CD4-positive, alpha-beta T cell (primary cell): ENCODE measurements around the gene ABHD4. TPM values are rescaled to one million over a fixed set of nuclear protein-coding genes. Genes with fewer than 3 reads are reported as not detected.

Experiments used
- ATAC-seq: fragments of 200-7000 bp; cut with Tn5 transposase; one replicate; pipeline ENCODE4 v1.10.0; 2022; ENCODE audit warnings: mild to moderate bottlenecking; ENCODE audit not compliant: poor library complexity
- CTCF ChIA-PET: fragments of 350-600 bp; sonication (Branson Sonifier 250); formaldehyde crosslinking; loops from one replicate; lab custom pipeline; 2021; ENCODE audit warnings: antibody characterized with exemption, inconsistent platforms; lab: Charles Lee
- POLR2A ChIA-PET: fragments of 350-600 bp; sonication (Branson Sonifier 250); formaldehyde crosslinking; loops from one replicate; lab custom pipeline; 2021; ENCODE audit warnings: antibody characterized with exemption, inconsistent platforms; lab: Charles Lee
- DNase-seq, 14 experiments: peaks; one replicate each; pipeline ENCODE4 v3.0.0-alpha.2; 2013 to 2020; ENCODE audit warnings: mixed read lengths in 2 of 14
- H3K27ac ChIP-seq, 2 donors: one replicate each; pipeline versions ENCODE4 v1.5.1 to v1.7.0; 2013; ENCODE audit warnings: low read length in 2 of 2, low read depth in 1 of 2, mild to moderate bottlenecking in 1 of 2
- H3K27me3 ChIP-seq, 2 experiments: 1 replicate in 1 of 2; 2 replicates in 1 of 2; pipeline versions ENCODE4 v1.6.1 to v1.7.0; 2013; ENCODE audit warnings: low read length in 2 of 2, control low read depth in 1 of 2, mild to moderate bottlenecking in 1 of 2, moderate library complexity in 1 of 2; ENCODE audit not compliant: insufficient read depth in 2 of 2, control insufficient read depth in 1 of 2
- H3K36me3 ChIP-seq: one replicate; pipeline ENCODE4 v1.6.1; 2013; ENCODE audit warnings: low read length, control low read depth; ENCODE audit not compliant: insufficient read depth
- H3K4me1 ChIP-seq: one replicate; pipeline ENCODE4 v1.6.1; 2013; ENCODE audit warnings: low read length, control low read depth; ENCODE audit not compliant: insufficient read depth
- H3K4me3 ChIP-seq: one replicate; pipeline ENCODE4 v1.5.1; 2013; ENCODE audit warnings: mild to moderate bottlenecking, low read length, moderate library complexity
- H3K9me3 ChIP-seq, 2 experiments: 1 replicate in 1 of 2; 2 replicates in 1 of 2; pipeline versions ENCODE4 v1.6.1 to v1.7.0; 2013; ENCODE audit warnings: low read length in 2 of 2, mild to moderate bottlenecking in 2 of 2, control low read depth in 1 of 2, moderate library complexity in 1 of 2; ENCODE audit not compliant: control insufficient read depth in 1 of 2, insufficient read depth in 1 of 2
- H3K27ac Mint-ChIP-seq: one replicate; pipeline ENCODE4 v1.8.0; 2020; ENCODE audit warnings: mixed read lengths
- H3K27me3 Mint-ChIP-seq: one replicate; pipeline ENCODE4 v1.8.0; 2021; ENCODE audit warnings: mixed read lengths
- H3K36me3 Mint-ChIP-seq: one replicate; pipeline ENCODE4 v1.8.0; 2021; ENCODE audit warnings: low read depth, mixed read lengths
- H3K4me1 Mint-ChIP-seq: one replicate; pipeline ENCODE4 v1.8.0; 2021; ENCODE audit warnings: low read depth, mixed read lengths
- H3K4me3 Mint-ChIP-seq: one replicate; pipeline ENCODE4 v1.8.0; 2020; ENCODE audit warnings: mild to moderate bottlenecking, mixed read lengths
- H3K9me3 Mint-ChIP-seq: one replicate; pipeline ENCODE4 v1.8.0; 2020; ENCODE audit warnings: mixed read lengths
- CTCF ChIP-seq: fragments of 200-600 bp; IDR thresholded peaks from one replicate; pipeline ENCODE4 v1.8.0; 2022; ENCODE audit warnings: antibody characterized with exemption, mild to moderate bottlenecking
- intact Hi-C, 2 experiments: fragments of 100-400 bp; cut with DNase I in 1 of 2; cut with micrococcal nuclease in 1 of 2; formaldehyde crosslinking; loops; one replicate each; pipeline versions ENCODE4 v1.15.1 to v1.9.0; 2023 to 2025; cut with DNase I, micrococcal nuclease
- total RNA-seq, 174 experiments: library from RNA in 2 of 174; stranded (reverse) in 2 of 174; gene quantifications; one replicate each; pipeline ENCODE4 v1.2.3 and lab custom pipeline; 2021 to 2026

The ABHD4 gene
- total RNA-seq, 2 experiments from 2014 or later: 7.1 to 8.9 TPM

- H3K4me1 ChIP-seq: no peaks in the 10 kb centered on the region
- no peaks in the 10 kb centered on the region for H3K27me3 ChIP-seq
- Mint-ChIP-seq H3K4me3 (no peak overlapping the region), H3K4me1 (no peaks in the 10 kb centered on the region), H3K27me3 (no peaks in the 10 kb centered on the region), H3K9me3 (no peaks in the 10 kb centered on the region), H3K27ac (no peak overlapping the region), H3K36me3 (peaks cover 57% of the 10 kb centered on the region)
- H3K36me3 ChIP-seq: peaks cover 49% of the 10 kb centered on the region
- ChIA-PET CTCF (no interaction called here), POLR2A (no interaction called here)
- no peaks in the 10 kb centered on the region for H3K9me3 ChIP-seq
- H3K27ac ChIP-seq: no peak overlapping the region
- no peak overlapping the region for H3K4me3 ChIP-seq
- no peak for TF ChIP-seq CTCF
- intact Hi-C loops: loop anchor here in 1 of 2 experiments (10.0 kb wide), 1 partner anchor 194 kb away; no protein-coding TSS in a partner anchor
- DNase-seq (no peak), ATAC-seq (no peak)
Observed at GRCh38 chr14:22610931-22611330, 12.8 kb downstream of the ABHD4 start.

GRCh38 chr14:22613106-22613695 is 15.1 kb downstream of the ABHD4 start:
- Histone ChIP-seq H3K4me1 (no peaks in the 10 kb centered on the region), H3K27me3 (no peaks in the 10 kb centered on the region), H3K4me3 (no peak overlapping the region), H3K9me3 (no peaks in the 10 kb centered on the region), H3K36me3 (peaks cover 26% of the 10 kb centered on the region), H3K27ac (no peak overlapping the region)
- intact Hi-C loops: loop anchor here in 1 of 2 experiments (10.0 kb wide), 1 partner anchor 192 kb away; no protein-coding TSS in a partner anchor
- POLR2A ChIA-PET: no interaction called here
- Mint-ChIP-seq H3K4me3 (no peak overlapping the region), H3K4me1 (no peaks in the 10 kb centered on the region), H3K36me3 (peaks cover 34% of the 10 kb centered on the region), H3K27me3 (no peaks in the 10 kb centered on the region), H3K9me3 (no peaks in the 10 kb centered on the region), H3K27ac (no peak overlapping the region)
- DNase-seq (no peak), ATAC-seq (no peak)
- TF ChIP-seq CTCF: no peak
- CTCF ChIA-PET: no interaction called here

- Mint-ChIP-seq H3K27ac (no peak overlapping the region), H3K4me3 (no peak overlapping the region), H3K4me1 (no peaks in the 10 kb centered on the region), H3K27me3 (no peaks in the 10 kb centered on the region), H3K9me3 (no peaks in the 10 kb centered on the region), H3K36me3 (peaks cover 30% of the 10 kb centered on the region)
- Histone ChIP-seq H3K4me1 (no peaks in the 10 kb centered on the region), H3K4me3 (no peak overlapping the region), H3K27ac (no peak overlapping the region), H3K27me3 (no peaks in the 10 kb centered on the region), H3K9me3 (no peaks in the 10 kb centered on the region), H3K36me3 (peaks cover 24% of the 10 kb centered on the region)
- ATAC-seq: no peak
- no peak for TF ChIP-seq CTCF
- no peak for DNase-seq
- CTCF ChIA-PET: interaction anchor here (0.5 kb wide), 1 partner anchor 118 kb away, joined by 3 read pairs; no protein-coding TSS in a partner anchor
- intact Hi-C loops: loop anchor here in 1 of 2 experiments (10.0 kb wide), 1 partner anchor 191 kb away; no protein-coding TSS in a partner anchor
- POLR2A ChIA-PET: no interaction called here
Observed at GRCh38 chr14:22613736-22614239, 15.7 kb downstream of the ABHD4 start.
